ENCODE data around the gene APMAP. TPM values are rescaled to one million over a fixed set of nuclear protein-coding genes. Genes with fewer than 3 reads are reported as not detected.

The APMAP gene
- total and polyA plus RNA-seq, 2 of the 13 experiments (the other 11 are each of a cell fraction or from before 2014, with no cell fraction given), result 168 to 214 TPM

DNA sequence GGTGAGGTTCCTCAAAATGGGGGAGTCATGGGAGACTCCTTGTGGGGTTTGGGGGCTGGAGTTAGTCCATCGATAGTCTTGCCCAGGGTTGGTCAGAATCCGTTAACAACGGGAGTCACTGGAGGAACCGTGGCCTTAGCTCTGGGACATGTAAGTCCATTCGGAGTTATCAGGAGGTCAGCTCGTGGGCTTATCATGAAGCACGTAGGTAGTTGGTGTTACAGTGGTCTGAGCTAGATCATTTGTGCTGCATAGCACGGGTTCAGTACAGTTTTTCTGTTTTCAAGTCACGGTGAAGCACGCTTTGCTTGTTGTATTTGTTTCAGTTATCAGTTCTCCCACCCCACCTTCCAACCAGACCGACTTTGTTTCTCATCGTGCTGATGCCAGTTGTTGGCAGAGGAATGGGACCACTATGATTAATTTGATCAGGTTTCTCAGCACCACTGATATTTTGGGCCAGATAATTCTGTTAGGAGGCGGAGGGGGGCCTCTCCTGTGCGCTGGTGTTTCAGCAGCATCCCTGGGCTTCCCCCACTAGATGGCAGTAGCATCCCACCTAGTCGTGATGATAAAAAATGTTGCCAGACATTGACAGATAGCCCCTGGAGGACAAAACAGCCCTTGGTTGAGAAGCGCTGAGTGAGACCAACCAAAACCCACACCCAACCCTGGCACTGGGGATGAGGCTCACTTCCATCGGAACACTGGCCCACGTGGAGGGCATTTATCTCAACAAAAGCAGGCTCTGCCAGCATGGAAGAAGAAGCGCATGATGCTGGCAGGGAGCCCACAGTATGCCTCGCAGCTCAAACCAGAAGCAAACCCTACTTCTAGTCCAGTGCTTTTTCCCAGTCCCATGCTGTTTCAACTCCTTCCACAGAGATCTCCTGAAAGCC is 2.2 kb upstream of the APMAP start:
- Histone ChIP-seq H3K36me3 (replicated peaks in 1 of 2; ENCODE audit: control insufficient read depth in 1 of 2, insufficient read depth in 2 of 2, low read length in 2 of 2) (no peaks in the 10 kb centered on the region), H3K4me2 (ENCODE audit: low read depth, low read length) (peak overlapping the region; percentile 97), H3K9ac (ENCODE audit: insufficient read depth, low read depth, low read length) (no peak overlapping the region), H3K4me1 (ENCODE audit: insufficient read depth, low read length) (peaks cover 47% of the 10 kb centered on the region), H3K27ac (ENCODE audit: extremely low read length, insufficient read depth, low read length) (no peak overlapping the region), H2AFZ (ENCODE audit: low read length) (peak overlapping the region; percentile 68), H3K27me3 (ENCODE audit: control insufficient read depth in 1 of 2, insufficient read depth in 2 of 2, low read length in 2 of 2) (peaks cover 1 to 7% of the 10 kb centered on the region in 2 experiments; a peak in 2 of 5 replicates), H3K79me2 (ENCODE audit: insufficient read depth, low read length) (peaks cover 27% of the 10 kb centered on the region), H4K20me1 (ENCODE audit: insufficient read depth, low read length) (no peaks in the 10 kb centered on the region), H3K4me3 (replicated peaks in 1 of 3; ENCODE audit: insufficient read depth in 1 of 3, low read depth in 2 of 3, low read length in 3 of 3) (peak overlapping the region in 1 of 3 experiments; percentile 21; a peak in 1 of 6 replicates), H3K9me3 (ENCODE audit: low read length) (no peaks in the 10 kb centered on the region)
- peak; percentile 52 for ATAC-seq
- FAIRE-seq, result peak; percentile 94
- DNase-seq (ENCODE audit: low spot score), result peak; percentile 85
- in situ Hi-C loops (cut with HindIII; ENCODE audit: extremely low pct_ligation_motif_present, low pct_unique_long_range_greater_than_20kb) (loop anchor here (5.0 to 10.0 kb wide), 3 partner anchors 68 to 300 kb away; partner anchors contain the start of gene ENTPD6), intact Hi-C loops (cut with micrococcal nuclease; ENCODE audit: unreplicated experiment) (loop anchor here (1.0 to 10.0 kb wide), 5 partner anchors 38 to 400 kb away; partner anchors contain the start of gene ABHD12)
- ChIA-PET CTCF (ENCODE audit: low intra/inter-chr PET ratio, low total read pairs) (interaction anchor here (0.6 to 6.9 kb wide), 10 partner anchors 39 to 404 kb away, joined by 3 to 138 read pairs (median 4); partner anchors contain the start of gene PYGB), POLR2A (interaction anchor here (0.8 to 1.2 kb wide), 4 partner anchors 38 to 71 kb away, joined by 3 to 4 read pairs (median 4); no protein-coding TSS in a partner anchor)
- BruUV-seq (replicated peaks), result no TSS peak
- 32% methylated on average over 19 of the region's 20 CpGs for WGBS (ENCODE audit: low lambda C conversion rate)
- TF ChIP-seq ATF7 (IDR thresholded peaks at IDR 0.05), result no peak
- no peak for TF ChIP-seq ATF7 (CRISPR knock-in tag; IDR thresholded peaks at IDR 0.05)
- TF ChIP-seq ZNF75D (CRISPR knock-in tag; IDR thresholded peaks at IDR 0.05; ENCODE audit: borderline replicate concordance), result no peak
- TF ChIP-seq, protein P1, sequence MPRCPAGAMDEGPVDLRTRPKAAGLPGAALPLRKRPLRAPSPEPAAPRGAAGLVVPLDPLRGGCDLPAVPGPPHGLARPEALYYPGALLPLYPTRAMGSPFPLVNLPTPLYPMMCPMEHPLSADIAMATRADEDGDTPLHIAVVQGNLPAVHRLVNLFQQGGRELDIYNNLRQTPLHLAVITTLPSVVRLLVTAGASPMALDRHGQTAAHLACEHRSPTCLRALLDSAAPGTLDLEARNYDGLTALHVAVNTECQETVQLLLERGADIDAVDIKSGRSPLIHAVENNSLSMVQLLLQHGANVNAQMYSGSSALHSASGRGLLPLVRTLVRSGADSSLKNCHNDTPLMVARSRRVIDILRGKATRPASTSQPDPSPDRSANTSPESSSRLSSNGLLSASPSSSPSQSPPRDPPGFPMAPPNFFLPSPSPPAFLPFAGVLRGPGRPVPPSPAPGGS (CRISPR knock-in tag; IDR thresholded peaks at IDR 0.05), result no peak
- no peak for TF ChIP-seq ZNF644 (CRISPR knock-in tag; IDR thresholded peaks at IDR 0.05; ENCODE audit: low read depth)
- TF ChIP-seq, protein P2, sequence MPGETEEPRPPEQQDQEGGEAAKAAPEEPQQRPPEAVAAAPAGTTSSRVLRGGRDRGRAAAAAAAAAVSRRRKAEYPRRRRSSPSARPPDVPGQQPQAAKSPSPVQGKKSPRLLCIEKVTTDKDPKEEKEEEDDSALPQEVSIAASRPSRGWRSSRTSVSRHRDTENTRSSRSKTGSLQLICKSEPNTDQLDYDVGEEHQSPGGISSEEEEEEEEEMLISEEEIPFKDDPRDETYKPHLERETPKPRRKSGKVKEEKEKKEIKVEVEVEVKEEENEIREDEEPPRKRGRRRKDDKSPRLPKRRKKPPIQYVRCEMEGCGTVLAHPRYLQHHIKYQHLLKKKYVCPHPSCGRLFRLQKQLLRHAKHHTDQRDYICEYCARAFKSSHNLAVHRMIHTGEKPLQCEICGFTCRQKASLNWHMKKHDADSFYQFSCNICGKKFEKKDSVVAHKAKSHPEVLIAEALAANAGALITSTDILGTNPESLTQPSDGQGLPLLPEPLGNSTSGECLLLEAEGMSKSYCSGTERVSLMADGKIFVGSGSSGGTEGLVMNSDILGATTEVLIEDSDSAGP (CRISPR knock-in tag; IDR thresholded peaks at IDR 0.05; ENCODE audit: borderline replicate concordance), result peak; percentile 25; the same call in 1 of the 2 replicates
- no peak for TF ChIP-seq ATAD3A (CRISPR knock-in tag; IDR thresholded peaks at IDR 0.05)
- TF ChIP-seq ZNF484 (CRISPR knock-in tag; IDR thresholded peaks at IDR 0.05; ENCODE audit: borderline replicate concordance, low read depth), result 0 out of 2 replicates have a peak, but pooled peaks have one; percentile 65
- TF ChIP-seq NR2F6 (IDR thresholded peaks at IDR 0.05), result no peak
- peak; percentile 44; the same call in 1 of the 2 replicates for TF ChIP-seq NR2F6 (CRISPR knock-in tag; IDR thresholded peaks at IDR 0.05)
- TF ChIP-seq ZKSCAN5 (CRISPR knock-in tag; IDR thresholded peaks at IDR 0.05), result no peak
- TF ChIP-seq TSC22D2 (CRISPR knock-in tag; IDR thresholded peaks at IDR 0.05; ENCODE audit: borderline replicate concordance), result no peak; the same call in 1 of the 2 replicates
- no peak for TF ChIP-seq ZNF616 (CRISPR knock-in tag; IDR thresholded peaks at IDR 0.05; ENCODE audit: low read depth)
- TF ChIP-seq ZNF562 (CRISPR knock-in tag; IDR thresholded peaks at IDR 0.05; ENCODE audit: borderline replicate concordance), result no peak
- TF ChIP-seq NFE2 (CRISPR knock-in tag; IDR thresholded peaks at IDR 0.05), result no peak
- TF ChIP-seq, protein P3, sequence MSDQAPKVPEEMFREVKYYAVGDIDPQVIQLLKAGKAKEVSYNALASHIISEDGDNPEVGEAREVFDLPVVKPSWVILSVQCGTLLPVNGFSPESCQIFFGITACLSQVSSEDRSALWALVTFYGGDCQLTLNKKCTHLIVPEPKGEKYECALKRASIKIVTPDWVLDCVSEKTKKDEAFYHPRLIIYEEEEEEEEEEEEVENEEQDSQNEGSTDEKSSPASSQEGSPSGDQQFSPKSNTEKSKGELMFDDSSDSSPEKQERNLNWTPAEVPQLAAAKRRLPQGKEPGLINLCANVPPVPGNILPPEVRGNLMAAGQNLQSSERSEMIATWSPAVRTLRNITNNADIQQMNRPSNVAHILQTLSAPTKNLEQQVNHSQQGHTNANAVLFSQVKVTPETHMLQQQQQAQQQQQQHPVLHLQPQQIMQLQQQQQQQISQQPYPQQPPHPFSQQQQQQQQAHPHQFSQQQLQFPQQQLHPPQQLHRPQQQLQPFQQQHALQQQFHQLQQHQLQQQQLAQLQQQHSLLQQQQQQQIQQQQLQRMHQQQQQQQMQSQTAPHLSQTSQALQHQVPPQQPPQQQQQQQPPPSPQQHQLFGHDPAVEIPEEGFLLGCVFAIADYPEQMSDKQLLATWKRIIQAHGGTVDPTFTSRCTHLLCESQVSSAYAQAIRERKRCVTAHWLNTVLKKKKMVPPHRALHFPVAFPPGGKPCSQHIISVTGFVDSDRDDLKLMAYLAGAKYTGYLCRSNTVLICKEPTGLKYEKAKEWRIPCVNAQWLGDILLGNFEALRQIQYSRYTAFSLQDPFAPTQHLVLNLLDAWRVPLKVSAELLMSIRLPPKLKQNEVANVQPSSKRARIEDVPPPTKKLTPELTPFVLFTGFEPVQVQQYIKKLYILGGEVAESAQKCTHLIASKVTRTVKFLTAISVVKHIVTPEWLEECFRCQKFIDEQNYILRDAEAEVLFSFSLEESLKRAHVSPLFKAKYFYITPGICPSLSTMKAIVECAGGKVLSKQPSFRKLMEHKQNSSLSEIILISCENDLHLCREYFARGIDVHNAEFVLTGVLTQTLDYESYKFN (CRISPR knock-in tag; conservative IDR thresholded peaks at IDR 0.05), result peak; percentile 20; the same call in 1 of the 2 replicates
- 0 out of 2 replicates have a peak, but pooled peaks have one; percentile 28 for TF ChIP-seq ZNF329 (CRISPR knock-in tag; IDR thresholded peaks at IDR 0.05; ENCODE audit: low read depth)

All from HepG2 (cell line).